ENCODE data around the gene TBL1XR1.

Gene TBL1XR1

DNA sequence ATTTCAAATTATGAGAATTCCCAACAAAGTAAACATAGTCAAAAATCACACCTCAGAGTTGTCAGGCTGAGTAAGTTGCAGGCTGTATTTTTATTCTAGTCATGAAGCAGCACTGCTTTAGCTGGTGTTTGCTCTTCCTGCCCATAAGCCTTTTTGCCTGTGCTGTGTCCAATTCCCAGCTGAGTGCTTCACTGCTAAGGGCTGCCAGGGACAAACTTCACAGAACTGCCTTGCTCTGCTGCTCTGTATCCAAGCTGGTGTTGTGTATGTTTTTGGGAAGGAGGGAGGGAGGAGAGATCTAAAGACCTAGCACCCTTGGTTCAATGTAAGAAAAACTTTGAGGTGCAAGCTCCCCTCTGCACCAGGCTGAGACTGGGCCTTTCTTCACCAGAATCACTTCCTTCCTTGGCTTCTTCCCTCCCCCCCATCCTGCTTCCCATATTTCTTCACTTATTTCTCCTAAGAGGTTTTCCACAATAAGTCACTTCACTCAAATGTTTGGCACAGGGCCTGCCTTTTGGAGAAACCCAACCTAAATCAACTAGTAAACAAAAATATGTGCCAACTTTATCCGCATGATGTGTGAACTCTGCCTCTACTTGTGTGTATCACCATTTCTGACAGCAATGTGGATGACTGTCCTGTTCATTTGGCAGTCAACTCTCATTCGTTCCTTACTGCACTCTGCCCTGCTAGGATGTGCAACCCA, 156.1 kb downstream of the TBL1XR1 start:
- DNase-seq (ENCODE audit: low read depth) = peak; percentile 90
- no peak overlapping the region for H3K4me3 ChIP-seq (ENCODE audit: control insufficient read depth, low read depth, low read length)
- TF ChIP-seq, protein P1, sequence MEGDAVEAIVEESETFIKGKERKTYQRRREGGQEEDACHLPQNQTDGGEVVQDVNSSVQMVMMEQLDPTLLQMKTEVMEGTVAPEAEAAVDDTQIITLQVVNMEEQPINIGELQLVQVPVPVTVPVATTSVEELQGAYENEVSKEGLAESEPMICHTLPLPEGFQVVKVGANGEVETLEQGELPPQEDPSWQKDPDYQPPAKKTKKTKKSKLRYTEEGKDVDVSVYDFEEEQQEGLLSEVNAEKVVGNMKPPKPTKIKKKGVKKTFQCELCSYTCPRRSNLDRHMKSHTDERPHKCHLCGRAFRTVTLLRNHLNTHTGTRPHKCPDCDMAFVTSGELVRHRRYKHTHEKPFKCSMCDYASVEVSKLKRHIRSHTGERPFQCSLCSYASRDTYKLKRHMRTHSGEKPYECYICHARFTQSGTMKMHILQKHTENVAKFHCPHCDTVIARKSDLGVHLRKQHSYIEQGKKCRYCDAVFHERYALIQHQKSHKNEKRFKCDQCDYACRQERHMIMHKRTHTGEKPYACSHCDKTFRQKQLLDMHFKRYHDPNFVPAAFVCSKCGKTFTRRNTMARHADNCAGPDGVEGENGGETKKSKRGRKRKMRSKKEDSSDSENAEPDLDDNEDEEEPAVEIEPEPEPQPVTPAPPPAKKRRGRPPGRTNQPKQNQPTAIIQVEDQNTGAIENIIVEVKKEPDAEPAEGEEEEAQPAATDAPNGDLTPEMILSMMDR (conservative IDR thresholded peaks at IDR 0.05; ENCODE audit: control insufficient read depth, insufficient read depth, low read depth, low read length) = no peak

DNA sequence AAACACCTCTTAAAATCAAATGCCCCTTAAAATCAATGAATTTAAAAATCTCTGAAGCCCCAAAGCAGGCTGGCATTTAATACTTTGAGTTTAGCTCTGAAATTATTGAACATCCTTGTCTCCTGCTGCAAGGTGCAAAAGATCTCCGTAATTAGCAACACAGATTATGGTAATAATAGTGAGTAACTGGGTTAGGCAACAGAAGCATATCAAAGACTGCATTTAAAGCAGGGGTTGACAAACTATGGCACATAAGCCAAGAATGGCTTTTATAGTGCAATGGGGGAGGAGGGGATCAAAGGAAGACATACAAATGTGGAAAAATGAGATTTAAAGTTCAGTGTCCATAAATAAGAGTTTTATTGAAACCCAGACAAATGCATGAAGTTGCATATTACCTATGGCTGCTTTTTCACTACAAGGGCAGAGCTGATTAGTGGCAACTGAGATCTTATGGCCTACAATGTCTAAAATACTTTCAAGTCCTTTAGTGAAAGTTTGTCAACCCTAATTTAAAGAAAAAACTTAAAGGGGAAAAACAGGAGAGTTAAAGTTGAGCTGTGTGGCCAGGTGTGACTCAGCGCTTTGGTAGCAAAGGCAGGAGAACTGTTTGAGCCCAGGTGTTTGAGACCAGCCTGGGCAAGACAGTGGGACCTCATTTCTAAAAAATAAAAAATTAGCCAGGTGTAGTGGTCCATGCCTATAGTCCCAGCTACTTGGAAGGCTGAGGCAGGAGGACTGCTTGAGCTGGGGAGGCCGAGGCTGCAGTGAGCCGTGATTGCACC, 157.6 kb downstream of the TBL1XR1 start:
- TF ChIP-seq, protein P1 (conservative IDR thresholded peaks at IDR 0.05; ENCODE audit: control insufficient read depth, insufficient read depth, low read depth, low read length) = no peak
- no peak overlapping the region for H3K4me3 ChIP-seq (ENCODE audit: control insufficient read depth, low read depth, low read length)
- DNase-seq (ENCODE audit: low read depth) = no peak

DNA sequence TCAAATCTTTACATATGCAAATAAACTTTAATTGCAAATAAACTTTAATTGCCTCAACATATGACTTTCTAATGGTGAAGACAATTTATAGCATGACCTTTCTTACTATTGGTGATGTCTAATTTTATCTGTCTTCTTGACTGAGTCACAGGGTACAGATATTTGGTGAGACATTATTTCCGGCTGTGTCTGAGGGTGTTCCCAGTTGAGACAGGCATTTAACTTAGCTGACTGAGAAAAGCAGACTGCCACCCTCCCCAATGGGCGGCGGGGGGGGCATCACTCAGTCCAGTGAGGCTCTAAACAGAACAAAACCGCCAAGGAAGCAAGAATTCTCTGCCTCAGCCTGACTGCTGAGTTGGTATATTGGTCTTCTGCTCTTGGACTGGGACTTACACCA, 160.0 kb downstream of the TBL1XR1 start:
- TF ChIP-seq, protein P1 (conservative IDR thresholded peaks at IDR 0.05; ENCODE audit: control insufficient read depth, insufficient read depth, low read depth, low read length) = no peak
- H3K4me3 ChIP-seq (ENCODE audit: control insufficient read depth, low read depth, low read length) = no peak overlapping the region
- peak; percentile 40 for DNase-seq (ENCODE audit: low read depth)

DNA sequence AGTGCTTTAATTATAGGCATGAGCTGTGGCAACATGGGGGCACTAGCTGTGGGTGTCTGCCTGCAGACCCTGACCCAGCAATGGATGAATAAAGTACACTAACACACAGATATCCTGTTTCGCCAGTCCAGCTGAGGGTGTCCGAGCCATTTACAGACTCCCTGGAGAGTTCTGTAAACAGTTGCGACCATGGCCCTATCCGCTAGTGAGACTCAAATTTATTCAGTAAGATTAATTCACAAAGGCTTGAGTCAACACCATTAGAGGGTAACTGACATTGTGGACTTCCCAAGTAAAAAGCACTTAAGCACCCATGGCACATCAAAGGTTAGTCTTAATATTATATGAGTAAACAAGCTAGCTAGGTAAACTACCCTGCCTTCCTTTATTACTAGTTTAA, 161.6 kb downstream of the TBL1XR1 start:
- H3K4me3 ChIP-seq (ENCODE audit: control insufficient read depth, low read depth, low read length) = no peak overlapping the region

DNA sequence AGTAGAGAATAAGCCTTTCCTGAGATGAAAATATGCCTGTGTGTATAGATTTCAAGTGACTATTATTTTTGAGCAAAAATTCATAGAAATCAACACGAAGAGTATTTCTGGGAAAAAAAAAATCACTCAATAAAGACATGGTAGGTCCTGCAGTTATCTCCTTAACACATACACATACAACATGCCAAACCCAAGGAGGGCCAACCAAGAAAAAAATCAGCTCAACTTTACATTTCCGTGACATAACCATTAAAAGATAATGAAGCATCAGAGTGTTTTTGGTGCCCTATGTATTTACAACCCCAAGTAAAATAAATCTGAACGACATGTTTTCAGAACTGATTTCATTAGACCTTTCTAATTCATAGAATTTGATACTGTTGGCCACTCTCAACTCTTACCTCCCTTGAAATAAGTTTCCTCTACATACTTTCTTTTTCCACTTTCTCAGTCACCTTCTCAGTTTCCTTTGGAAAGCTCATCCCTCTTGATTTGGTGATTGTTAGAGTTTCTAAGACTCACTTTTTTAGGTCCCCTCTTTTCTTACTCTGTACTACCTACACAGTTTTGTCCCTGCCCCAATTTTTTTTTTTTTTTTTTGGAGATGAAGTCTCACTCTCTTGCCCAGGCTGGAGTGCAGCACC, 162.3 kb downstream of the TBL1XR1 start:
- DNase-seq (ENCODE audit: low read depth) = no peak
- no peak overlapping the region for H3K4me3 ChIP-seq (ENCODE audit: control insufficient read depth, low read depth, low read length)
- TF ChIP-seq, protein P1 (conservative IDR thresholded peaks at IDR 0.05; ENCODE audit: control insufficient read depth, insufficient read depth, low read depth, low read length) = no peak

More for the DNA sequence above, 161.6 kb downstream of the TBL1XR1 start:
- no peak for DNase-seq (ENCODE audit: low read depth)
- TF ChIP-seq, protein P1 (conservative IDR thresholded peaks at IDR 0.05; ENCODE audit: control insufficient read depth, insufficient read depth, low read depth, low read length) = no peak

DNA sequence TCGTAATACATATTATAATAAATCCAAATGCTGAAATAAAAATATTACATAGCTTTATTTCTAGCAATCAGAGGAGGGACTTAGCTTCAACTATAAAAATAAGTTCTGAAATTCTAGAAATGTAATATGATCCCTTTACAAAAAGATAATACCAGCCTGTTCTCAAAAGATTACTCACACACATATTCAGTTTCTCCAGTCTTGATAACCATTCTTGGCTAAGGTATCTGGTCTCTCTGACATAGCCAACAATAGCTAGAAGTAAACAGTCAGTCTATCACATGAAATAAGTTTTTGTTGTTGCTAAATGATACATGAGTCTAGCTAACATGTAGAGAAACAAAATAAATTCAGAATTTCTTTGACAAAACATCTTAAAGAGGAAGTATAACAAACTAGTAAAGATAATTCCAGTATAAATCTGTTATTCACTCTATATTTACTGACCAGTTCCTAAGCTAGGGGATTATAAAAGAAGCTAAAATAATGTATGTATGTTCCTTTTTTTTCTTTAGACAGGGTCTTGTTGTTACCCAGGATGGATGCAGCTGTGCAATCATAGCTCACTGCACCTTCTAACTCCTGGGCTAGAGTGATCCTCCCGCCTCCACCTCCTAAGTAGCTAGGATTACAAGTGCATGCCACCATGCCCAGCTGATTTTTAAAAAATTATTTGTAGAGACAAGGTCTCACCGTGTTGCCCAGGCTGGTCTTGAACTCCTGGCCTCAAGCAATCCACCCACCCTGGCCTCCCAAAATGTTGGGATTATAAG, 170.6 kb downstream of the TBL1XR1 start:
- TF ChIP-seq, protein P1 (conservative IDR thresholded peaks at IDR 0.05; ENCODE audit: control insufficient read depth, insufficient read depth, low read depth, low read length) = no peak
- H3K4me3 ChIP-seq (ENCODE audit: control insufficient read depth, low read depth, low read length) = no peak overlapping the region
- peak; percentile 23 for DNase-seq (ENCODE audit: low read depth)

Data from fibroblast of mammary gland (primary cell).